GM19395 (cell line): ENCODE measurements around the gene MLYCD.

Experiments used
- ATAC-seq: cut with Tn5 transposase; IDR thresholded peaks from one replicate; pipeline ENCODE4 v1.9.1; 2021; ENCODE audit warnings: mild to moderate bottlenecking, moderate library complexity; ENCODE audit not compliant: unreplicated experiment

Gene MLYCD

DNA sequence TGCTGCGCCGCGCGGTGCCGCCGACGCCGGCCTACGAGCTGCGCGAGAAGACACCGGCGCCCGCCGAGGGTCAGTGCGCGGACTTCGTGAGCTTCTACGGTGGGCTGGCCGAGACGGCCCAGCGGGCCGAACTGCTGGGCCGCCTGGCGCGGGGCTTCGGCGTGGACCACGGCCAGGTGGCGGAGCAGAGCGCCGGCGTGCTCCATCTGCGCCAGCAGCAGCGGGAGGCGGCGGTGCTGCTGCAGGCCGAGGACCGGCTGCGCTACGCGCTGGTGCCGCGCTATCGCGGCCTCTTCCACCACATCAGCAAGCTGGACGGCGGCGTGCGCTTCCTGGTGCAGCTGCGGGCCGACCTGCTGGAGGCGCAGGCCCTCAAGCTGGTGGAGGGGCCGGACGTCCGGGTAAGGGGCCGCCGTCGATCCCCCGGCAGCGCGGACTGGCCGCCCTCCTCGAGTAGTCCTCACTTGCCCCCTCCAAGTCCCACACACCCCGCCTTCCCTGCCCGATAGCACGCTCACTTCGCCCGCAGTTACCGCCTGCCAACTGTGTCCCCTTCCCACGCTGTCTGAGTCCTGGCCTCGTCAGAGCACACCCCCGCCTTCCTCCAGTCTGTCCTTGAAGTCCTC lies 470 bp downstream of the MLYCD start:
- peak; percentile 60 for ATAC-seq

DNA sequence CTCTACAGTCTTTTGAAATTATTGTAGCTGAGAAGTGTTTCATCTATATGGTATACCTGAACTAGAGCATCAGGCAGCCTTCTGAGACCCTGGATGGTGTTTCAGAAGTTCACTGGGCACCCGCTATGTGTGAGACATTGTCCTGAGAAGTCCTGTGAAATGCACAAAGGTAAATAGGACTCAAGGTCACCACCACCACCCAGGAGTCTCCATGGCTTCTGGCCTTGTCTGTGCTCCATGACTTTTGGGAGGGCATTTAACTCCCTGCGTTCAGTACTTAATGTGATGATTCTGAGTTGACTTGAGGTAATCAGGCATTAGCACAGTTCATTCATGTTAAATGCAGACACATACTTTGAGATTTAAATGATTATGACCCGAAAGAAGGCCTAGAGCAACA lies 1.1 kb downstream of the MLYCD start:
- ATAC-seq: no peak

DNA sequence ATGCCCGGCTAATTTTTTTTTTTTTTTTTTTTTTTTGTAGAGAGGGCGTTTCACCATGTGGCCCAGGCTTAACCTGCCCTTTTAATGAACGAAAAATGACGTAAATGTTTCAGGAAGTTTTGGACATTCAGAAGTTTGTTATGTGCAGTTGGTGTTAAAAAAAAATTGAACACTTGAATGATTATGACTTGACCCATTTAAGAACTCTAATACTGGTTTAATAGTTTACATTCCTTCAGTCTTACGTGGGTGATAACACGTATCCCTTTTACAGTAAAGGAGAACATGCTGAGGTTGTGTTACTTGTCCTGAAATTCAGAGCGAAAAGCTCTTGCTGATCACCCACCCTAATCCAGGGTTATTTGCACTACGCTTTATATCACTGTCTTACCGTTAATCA lies 1.7 kb downstream of the MLYCD start:
- no peak for ATAC-seq

DNA sequence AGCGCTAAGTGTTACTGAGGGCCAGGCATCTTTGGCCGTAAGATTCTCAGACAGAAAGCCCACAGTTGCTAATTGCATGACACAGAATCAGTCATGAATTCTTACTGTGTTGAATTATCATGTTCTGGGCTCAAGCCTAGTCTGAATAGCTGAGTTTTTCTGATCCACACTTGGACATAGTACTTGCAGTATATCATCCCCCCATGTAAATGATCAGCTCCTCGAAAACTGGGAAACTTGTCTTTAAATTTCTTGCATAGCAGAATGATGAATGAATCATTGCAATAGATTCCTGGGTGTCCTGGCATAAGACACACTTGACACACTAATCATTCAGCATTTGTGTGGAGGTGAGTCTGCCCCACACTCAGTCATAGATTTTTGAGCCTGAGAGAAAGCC lies 2.2 kb downstream of the MLYCD start:
- ATAC-seq: no peak

DNA sequence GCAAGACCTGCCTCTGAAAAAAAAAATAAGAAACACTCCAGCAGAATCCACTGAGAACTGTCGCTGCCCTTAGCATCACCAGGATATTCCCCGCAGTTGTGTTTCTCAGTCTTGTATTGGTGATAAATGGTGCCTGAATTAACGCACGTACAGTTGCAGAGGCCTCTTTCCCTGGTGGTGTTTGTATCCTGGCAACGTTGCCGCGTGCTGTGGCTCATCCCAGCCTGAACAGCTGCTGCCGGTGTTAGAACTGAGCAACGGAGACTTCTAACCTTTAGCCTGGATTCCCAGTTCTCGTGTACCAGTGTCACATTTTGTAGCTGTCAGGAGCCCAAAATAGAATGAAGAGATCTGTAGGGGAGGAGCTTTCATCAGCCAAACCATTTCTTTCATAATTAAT lies 4.8 kb downstream of the MLYCD start:
- ATAC-seq: no peak

DNA sequence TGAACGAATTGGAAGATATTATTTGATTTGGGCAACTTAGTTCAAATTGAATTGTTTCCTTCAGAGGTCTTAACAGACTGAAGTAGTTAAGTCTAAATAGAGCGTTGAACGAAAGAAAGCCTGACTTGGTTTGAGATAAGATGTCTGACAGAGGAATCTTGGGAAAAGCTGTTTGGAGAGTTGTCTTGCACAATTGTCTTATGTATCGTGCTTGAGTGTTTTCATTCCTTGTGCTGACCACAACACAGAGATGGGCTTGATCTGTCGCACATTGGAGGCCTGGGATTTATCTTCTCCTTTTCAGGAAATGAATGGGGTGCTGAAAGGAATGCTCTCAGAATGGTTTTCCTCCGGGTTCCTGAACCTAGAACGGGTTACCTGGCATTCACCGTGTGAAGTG lies 7.8 kb downstream of the MLYCD start:
- no peak for ATAC-seq

DNA sequence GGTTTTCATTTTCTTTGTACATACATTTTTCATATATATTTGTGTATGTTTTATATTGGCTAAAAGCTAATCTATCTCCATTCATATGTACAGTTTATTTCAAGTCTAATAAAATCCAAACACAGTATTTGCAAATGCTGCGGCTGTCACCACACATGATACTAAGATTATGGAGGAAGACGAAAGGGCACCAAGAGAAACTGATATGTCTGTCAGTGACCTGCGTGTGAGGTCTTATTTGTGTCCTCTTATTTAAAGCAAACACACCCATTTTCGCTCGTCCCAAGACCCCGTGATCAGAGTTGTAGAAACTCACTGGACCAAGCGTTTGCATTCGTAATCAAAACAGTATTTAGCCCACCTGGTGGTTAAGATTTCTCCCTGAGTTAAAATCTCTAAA lies 8.2 kb downstream of the MLYCD start:
- ATAC-seq: no peak

DNA sequence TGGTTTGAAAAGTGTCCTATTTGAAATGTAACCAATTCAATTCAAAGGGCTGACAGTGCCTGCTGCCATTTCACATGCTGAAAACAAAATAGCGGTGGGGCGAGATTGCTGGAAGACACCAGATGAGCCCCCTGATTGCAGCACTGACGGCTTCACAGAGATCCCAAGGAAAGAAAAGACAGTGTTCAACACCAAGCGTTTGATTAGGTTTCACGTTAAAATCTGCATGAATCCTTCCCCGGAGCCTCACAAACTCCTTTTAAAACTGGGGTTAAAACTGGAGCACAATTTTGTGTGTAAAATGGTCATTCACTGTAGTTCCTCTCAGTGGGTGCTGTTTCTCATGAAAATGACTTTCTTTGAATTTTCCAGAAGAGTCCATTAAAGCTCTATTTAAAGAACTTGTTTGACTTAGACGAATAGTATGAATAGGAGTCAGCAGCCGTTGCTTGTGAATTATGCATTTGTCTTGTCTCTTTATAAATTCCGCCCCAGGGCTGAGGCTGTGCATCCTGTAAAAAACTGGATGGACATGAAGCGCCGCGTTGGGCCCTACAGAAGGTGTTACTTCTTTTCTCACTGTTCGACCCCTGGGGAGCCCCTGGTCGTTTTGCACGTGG lies 8.8 kb downstream of the MLYCD start:
- no peak for ATAC-seq

DNA sequence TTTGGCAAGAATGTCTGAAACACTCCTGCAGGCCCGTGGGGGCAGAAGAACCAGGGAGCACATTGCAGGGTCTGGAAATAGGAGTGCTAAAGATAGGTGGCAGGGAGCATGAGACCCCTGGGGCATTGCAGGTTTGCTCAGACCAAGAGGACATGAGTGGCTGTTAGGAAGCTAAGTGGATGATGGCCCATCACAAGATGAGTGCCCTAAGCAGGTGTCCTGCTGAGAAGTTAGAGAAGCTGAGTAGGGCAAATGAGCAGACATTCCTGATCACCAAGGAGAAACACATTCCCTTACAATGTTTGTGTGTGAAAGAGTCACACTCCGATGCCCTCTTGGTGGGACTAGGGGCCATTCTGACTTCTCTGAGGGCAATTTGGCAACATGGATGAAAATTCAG lies 9.9 kb downstream of the MLYCD start:
- ATAC-seq: no peak

DNA sequence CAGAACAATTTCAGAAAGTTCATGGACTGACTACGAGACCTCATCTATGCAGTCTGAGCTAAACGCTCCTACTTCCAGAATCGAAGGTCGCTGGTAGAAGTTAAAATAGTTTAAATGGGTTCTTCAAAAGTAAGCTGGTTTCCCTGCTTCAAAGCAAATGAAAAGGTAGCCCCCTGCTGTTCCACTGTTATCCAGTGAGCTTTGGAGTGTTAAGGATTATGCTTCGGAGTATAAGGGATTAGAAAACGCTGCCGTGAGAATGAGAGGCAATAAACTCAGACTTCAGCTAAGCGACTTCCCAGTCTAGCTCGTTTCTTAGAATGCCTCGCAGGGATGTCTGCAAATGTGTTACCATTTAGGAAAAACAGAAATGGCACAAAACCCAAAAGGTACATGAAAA lies 12.4 kb downstream of the MLYCD start:
- no peak for ATAC-seq

DNA sequence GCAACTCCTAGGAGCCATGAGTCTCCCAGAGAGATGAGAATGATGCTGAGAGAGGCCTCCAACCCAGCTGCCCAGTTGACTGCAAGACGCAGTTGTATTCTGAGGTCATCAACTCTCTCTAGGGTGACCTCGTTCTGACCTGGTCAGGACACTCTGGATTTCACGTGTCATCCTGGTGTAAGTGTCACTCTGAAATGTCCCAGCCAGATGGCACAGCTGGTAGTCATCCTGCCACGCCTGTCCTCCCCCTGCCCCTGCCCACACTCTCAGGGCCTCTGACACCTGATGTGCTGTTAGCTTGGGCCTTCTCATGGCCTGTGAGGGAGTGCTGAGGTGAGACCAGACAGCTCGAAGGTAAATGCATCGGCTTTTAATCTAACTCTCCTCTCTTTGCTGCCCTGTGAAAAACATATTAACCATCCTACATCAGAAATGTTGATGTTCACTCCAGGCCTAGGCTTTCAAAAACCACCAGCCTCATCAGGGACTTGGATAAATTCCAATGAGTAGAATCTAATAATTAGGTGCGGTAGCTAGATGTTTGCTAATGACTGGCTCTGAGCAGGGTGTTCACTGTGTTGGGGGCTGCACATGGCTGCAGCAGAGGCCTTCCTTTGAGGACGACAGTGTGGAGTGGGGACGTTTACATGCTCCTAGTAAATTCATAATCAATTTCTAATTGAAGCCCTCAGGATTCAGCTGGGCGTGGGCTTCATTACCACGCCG lies 13.8 kb downstream of the MLYCD start:
- ATAC-seq: no peak

DNA sequence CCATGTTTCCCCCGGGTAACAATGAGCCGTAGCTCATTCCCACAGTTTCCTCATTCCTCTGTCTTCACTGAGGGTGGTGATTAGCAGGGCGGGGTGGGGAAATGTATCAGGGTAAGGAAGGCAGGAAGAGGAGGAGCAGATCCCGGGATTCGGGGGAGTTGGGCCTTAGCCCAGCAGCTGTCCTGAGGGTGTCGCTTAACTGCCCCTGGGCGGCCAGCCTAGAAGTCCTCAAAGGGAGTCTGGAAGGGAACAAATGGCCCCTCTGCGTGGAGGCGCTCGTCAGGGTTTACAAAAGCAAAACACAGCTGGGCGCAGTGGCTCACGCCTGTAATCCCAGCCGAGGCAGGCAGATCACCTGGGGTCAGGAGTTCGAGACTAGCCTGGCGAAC lies 14.3 kb downstream of the MLYCD start:
- no peak for ATAC-seq

DNA sequence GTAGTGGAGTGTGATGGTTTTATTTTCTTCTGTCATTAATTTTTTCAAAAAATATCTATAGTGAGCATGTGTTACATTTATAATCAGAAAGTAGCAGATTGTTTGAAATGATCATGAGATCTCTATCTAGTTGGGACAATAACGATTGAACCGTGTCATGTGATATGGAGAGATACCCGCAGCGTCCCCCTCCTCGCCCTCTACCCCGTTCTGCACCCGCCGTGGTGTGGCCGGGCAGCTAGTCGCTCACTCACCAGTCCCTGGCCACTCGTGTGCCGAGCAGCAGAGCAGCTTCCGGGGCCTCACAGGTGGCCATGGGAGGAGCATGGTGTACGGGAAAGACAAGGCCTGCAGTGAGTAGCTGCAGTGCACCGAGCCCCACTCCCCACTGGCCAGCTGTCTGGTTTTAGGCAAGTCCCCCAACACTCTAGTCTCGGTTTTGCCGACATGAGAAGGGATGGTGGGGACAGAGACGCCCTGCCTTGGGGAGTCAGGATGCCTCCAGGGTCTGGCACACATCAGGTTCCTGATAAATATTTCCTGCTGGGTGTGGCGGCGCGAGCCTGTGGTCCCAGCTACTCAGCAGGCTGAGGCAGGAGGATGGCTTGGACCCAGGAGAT lies 15.3 kb downstream of the MLYCD start:
- no peak for ATAC-seq

DNA sequence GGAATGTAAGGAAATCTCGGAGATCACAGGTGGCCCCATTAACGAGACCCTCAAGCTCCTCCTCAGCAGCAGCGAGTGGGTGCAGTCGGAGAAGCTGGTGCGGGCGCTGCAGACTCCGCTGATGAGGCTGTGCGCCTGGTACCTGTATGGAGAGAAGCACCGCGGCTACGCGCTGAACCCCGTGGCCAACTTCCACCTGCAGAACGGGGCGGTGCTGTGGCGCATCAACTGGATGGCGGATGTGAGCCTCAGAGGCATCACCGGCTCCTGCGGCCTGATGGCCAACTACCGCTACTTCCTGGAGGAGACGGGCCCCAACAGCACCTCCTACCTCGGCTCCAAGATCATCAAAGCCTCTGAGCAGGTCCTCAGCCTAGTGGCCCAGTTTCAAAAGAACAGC lies 16.2 kb downstream of the MLYCD start:
- ATAC-seq: no peak

DNA sequence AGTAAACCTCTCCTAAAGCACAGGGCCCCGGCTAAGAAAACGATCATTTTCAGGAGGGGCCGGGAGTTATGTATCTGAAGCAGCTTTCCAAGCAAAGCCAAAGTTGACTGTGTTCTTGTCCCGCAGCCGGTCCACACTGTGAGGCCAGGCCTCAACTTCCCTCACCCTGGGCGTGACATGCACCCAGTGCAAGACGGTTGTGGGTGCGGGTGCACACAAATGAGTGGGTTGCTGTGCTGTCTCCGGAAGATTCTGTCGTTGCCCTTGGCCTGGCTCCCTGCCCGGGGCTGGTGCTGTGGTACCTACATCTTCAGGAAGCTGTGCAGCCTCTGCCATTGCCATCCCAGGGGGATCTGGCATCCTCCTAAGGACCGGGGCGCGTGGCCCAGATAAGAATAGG lies 16.6 kb downstream of the MLYCD start:
- ATAC-seq: no peak

DNA sequence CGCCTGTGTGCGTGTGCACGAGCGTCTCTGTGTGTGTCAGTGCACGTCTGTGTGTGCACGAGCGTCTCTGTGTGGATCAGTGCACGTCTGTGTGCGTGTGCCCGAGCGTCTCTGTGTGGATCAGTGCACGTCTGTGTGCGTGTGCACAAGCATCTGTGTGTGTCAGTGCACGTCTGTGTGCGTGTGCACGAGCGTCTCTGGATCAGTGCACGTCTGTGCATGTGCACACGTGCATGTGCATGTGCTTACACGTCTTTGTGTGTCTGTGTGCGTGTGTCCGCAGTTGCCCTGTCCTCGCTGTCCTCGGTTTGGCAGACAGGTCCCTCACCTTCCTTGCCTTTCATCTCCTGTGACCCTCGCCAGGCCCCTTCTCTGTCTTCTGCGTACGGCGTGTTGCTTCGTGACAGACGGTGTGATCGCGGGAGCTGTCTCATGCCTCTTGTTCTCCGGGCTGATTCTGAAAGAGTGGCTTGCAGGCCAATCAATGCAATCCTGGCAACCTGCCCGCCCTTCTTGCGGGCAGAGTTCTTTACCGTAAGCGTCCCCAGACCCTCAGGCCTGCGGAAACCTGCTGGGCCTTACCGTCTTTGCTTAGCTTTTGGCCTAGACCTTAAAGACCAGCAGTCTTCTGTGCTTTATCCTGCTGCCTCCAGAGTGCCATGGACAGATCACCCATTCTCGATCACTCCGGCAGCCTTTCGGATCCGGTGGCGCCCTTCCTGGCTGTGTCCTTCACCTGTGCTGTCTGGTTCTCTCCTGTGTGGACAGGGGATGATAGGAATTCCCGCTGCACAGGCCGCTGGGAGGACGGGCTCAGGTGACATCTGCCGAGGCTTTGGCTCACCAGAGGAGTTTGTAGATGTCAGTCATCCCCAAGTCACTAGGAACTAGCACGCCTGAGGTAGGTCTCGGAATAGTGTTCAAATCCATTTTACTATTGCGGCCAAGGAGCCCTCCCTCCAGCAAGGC lies 18.5 kb downstream of the MLYCD start:
- ATAC-seq: no peak

DNA sequence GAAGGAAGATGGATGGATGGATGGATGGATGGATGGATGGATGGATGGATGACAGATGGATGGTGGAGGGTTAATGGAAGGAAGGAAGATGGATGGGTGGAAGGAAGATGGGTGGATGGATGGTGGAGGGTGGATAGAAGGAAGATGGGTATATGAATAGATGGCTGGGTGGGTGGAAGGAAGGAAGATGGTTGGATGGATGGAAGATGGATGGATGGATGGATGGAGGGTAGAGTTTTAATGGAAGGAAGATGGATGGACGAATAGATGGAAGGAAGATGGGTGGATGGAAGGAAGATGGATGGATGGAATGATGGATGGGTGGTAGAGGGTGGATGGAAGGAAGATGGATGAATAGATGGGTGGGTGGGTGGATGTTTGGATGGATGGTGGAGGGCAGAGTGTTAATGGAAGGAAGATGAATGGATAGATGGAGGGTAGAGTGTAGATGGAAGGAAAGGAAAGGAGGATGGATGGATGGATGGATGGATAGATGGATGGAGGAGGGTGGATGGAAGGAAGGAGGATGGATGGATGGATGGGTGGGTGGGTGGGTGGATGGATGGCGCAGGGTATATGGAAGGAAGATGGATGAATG lies 22.1 kb downstream of the MLYCD start:
- ATAC-seq: no peak

DNA sequence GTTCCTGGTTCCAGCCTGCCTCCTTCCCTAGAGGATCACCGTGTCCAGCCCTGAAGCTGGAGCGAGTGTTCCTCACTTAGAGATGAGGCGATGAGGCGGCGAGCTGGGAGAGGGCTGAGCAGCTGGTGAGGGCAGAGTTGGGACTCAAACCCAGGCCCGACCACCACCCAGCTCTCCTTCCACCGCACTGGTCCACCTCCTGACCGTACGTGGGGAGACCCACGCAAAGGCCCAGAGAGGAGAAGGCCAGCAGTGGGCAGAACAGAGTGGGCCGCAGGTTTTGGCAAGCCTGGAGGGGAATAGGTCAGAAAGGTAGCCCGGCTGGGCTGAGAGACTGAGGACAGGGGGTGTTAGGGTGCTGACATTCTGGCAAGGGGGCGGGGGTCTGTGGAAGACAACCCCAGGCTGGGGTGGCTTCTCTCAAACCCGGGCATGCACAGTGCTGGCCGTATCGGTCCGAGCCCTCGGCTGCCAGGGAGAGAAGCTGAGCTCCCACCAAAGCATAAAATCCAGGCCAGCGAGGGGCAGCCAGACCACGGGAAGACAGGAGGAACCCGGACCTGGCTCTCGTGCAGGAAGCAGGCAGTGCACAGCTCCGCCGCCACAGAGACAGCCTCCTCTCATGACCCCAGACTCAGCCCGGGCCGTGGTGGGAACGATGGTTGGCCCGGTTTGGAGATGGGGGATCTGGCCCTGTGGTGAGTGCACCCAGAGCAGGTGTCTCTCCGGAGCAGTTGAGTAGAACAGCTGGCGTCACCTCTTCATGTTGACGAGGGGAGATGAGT lies 24.9 kb downstream of the MLYCD start:
- ATAC-seq: no peak

DNA sequence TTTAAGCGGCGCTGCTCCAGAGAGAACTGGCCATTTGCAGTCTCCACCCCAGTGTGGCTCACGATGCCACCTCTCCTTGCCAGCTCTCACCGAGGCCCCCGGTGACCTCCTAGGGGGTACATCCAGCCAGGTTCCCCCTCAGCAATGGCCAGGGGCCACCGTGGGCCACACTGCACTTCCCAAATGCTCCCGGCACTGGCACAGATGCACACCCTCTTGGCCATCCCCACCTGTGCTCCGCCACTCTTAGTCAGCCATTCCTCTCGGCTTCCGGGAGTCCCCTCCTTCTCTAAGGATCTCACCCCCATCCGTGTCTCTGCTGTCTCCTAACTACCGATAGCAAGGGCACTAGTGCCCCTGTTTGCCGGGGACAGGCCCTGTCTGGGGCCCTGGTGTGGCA lies 25.8 kb downstream of the MLYCD start:
- ATAC-seq: no peak
